ENCODE measurements around the gene CDCP1.

The CDCP1 gene

DNA sequence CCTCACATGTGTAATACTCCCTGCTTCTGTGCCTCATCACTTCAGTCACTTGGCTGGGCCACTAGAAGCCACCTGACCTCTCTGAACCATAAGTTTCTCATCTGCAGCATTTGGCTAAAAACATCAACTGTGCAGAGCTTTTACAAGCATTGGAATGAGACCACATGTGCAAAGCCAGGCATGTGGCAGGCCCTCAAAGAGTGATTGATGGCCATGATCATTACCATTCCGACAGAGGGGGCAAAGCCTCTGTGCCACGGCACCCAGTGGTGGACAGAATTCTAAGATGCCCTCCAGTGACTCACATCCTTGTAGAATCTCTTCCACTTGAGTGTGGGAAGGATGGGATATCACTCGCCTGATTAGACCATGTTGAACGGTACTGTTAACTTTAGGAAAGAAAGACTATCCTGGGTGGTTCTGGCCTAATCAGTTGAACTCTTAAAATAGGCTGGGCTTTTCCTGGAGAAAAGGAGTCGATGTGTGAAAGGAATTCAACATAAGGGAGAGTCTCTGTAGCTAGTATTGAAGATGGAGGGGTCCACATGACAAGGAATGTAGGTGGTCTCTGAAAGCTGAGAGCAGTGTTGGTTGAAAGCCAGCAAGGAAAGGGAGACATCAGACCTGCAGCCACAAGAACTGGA, 13.5 kb downstream of the CDCP1 start:
- no peaks in the 10 kb centered on the region for H3K27me3 ChIP-seq (ENCODE audit: low read depth, low read length)
- no peaks in the 10 kb centered on the region for H3K4me1 ChIP-seq (ENCODE audit: control insufficient read depth in 1 of 2, insufficient read depth in 2 of 2, low read length in 2 of 2)
- no peak overlapping the region for H3K27ac ChIP-seq (ENCODE audit: low read length)
- no peaks in the 10 kb centered on the region for H3K9me3 ChIP-seq (ENCODE audit: control insufficient read depth in 1 of 2, low read length in 2 of 2)
- H3K36me3 ChIP-seq (ENCODE audit: control insufficient read depth in 1 of 2, insufficient read depth in 2 of 2, low read length in 2 of 2) = no peaks in the 10 kb centered on the region
- no peak overlapping the region for H3K4me3 ChIP-seq (ENCODE audit: low read depth in 1 of 2, low read length in 2 of 2)

DNA sequence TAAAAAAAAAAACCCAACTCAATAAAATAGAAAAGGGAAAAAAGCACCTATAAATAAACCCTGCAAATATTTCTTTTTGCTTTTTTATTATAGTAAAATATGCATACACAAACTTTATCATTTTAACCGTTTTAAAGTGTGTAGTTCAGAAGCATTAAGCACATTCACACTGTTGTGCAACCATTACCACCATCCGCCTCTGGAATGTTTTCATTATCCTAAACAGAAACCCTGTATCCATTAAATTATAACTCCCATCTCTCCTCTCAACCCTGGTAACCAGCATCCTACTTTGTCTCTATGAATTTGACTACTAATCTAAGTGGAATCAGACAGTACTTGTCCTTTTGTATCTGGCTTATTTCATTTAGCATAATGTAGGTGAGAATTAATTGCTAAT, 15.0 kb downstream of the CDCP1 start:
- H3K27me3 ChIP-seq (ENCODE audit: low read depth, low read length) = no peaks in the 10 kb centered on the region
- no peaks in the 10 kb centered on the region for H3K36me3 ChIP-seq (ENCODE audit: control insufficient read depth in 1 of 2, insufficient read depth in 2 of 2, low read length in 2 of 2)
- H3K4me1 ChIP-seq (ENCODE audit: control insufficient read depth in 1 of 2, insufficient read depth in 2 of 2, low read length in 2 of 2) = no peaks in the 10 kb centered on the region
- no peak overlapping the region for H3K4me3 ChIP-seq (ENCODE audit: low read depth in 1 of 2, low read length in 2 of 2)
- H3K27ac ChIP-seq (ENCODE audit: low read length) = no peak overlapping the region
- no peaks in the 10 kb centered on the region for H3K9me3 ChIP-seq (ENCODE audit: control insufficient read depth in 1 of 2, low read length in 2 of 2)

DNA sequence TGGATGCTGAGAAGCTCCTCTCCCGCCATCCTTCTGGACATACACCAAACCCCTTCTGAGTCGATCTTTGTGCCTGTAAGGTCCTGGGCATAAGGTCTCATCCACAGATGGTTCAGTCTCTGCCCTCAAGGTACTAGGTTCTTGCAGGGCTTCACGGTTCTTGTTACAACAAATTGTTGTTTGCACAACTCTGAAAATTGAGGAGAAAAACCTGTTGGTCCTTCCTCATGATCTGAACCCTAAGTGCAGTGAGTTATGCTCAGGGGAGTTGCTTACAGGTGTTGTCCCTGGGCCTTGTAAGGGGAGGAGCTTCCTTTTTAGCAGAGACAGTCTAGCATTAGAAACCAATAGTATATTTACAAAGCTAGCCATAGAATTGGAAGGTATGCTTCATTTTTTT, 15.7 kb downstream of the CDCP1 start:
- H3K27ac ChIP-seq (ENCODE audit: low read length) = no peak overlapping the region
- no peaks in the 10 kb centered on the region for H3K4me1 ChIP-seq (ENCODE audit: control insufficient read depth in 1 of 2, insufficient read depth in 2 of 2, low read length in 2 of 2)
- H3K4me3 ChIP-seq (ENCODE audit: low read depth in 1 of 2, low read length in 2 of 2) = no peak overlapping the region
- no peaks in the 10 kb centered on the region for H3K36me3 ChIP-seq (ENCODE audit: control insufficient read depth in 1 of 2, insufficient read depth in 2 of 2, low read length in 2 of 2)
- no peaks in the 10 kb centered on the region for H3K9me3 ChIP-seq (ENCODE audit: control insufficient read depth in 1 of 2, low read length in 2 of 2)
- no peaks in the 10 kb centered on the region for H3K27me3 ChIP-seq (ENCODE audit: low read depth, low read length)

GRCh38 chr3:45128950-45129349, 17.2 kb downstream of the CDCP1 start:
- H3K27ac ChIP-seq (ENCODE audit: low read length) = no peak overlapping the region
- no peaks in the 10 kb centered on the region for H3K36me3 ChIP-seq (ENCODE audit: control insufficient read depth in 1 of 2, insufficient read depth in 2 of 2, low read length in 2 of 2)
- peaks cover 0 to 3% of the 10 kb centered on the region in 2 donors for H3K4me1 ChIP-seq (ENCODE audit: control insufficient read depth in 1 of 2, insufficient read depth in 2 of 2, low read length in 2 of 2)
- no peak overlapping the region for H3K4me3 ChIP-seq (ENCODE audit: low read depth in 1 of 2, low read length in 2 of 2)
- H3K27me3 ChIP-seq (ENCODE audit: low read depth, low read length) = no peaks in the 10 kb centered on the region
- no peaks in the 10 kb centered on the region for H3K9me3 ChIP-seq (ENCODE audit: control insufficient read depth in 1 of 2, low read length in 2 of 2)

- Histone ChIP-seq H3K27me3 (ENCODE audit: low read depth, low read length) (no peaks in the 10 kb centered on the region), H3K4me1 (ENCODE audit: control insufficient read depth in 1 of 2, insufficient read depth in 2 of 2, low read length in 2 of 2) (peaks cover 0 to 3% of the 10 kb centered on the region in 2 donors), H3K9me3 (ENCODE audit: control insufficient read depth in 1 of 2, low read length in 2 of 2) (no peaks in the 10 kb centered on the region), H3K36me3 (ENCODE audit: control insufficient read depth in 1 of 2, insufficient read depth in 2 of 2, low read length in 2 of 2) (no peaks in the 10 kb centered on the region), H3K4me3 (ENCODE audit: low read depth in 1 of 2, low read length in 2 of 2) (no peak overlapping the region), H3K27ac (ENCODE audit: low read length) (no peak overlapping the region)
These were observed 18.9 kb downstream of the CDCP1 start for GRCh38 chr3:45127130-45127822.

GRCh38 chr3:45126730-45127129, 19.4 kb downstream of the CDCP1 start:
- no peaks in the 10 kb centered on the region for H3K36me3 ChIP-seq (ENCODE audit: control insufficient read depth in 1 of 2, insufficient read depth in 2 of 2, low read length in 2 of 2)
- H3K4me1 ChIP-seq (ENCODE audit: control insufficient read depth in 1 of 2, insufficient read depth in 2 of 2, low read length in 2 of 2) = peaks cover 0 to 3% of the 10 kb centered on the region in 2 donors
- H3K4me3 ChIP-seq (ENCODE audit: low read depth in 1 of 2, low read length in 2 of 2) = no peak overlapping the region
- H3K9me3 ChIP-seq (ENCODE audit: control insufficient read depth in 1 of 2, low read length in 2 of 2) = no peaks in the 10 kb centered on the region
- H3K27me3 ChIP-seq (ENCODE audit: low read depth, low read length) = no peaks in the 10 kb centered on the region
- no peak overlapping the region for H3K27ac ChIP-seq (ENCODE audit: low read length)

GRCh38 chr3:45125550-45126026, 20.6 kb downstream of the CDCP1 start:
- H3K27me3 ChIP-seq (ENCODE audit: low read depth, low read length) = no peaks in the 10 kb centered on the region
- no peak overlapping the region for H3K27ac ChIP-seq (ENCODE audit: low read length)
- no peaks in the 10 kb centered on the region for H3K9me3 ChIP-seq (ENCODE audit: control insufficient read depth in 1 of 2, low read length in 2 of 2)
- peaks cover 0 to 3% of the 10 kb centered on the region in 2 donors for H3K4me1 ChIP-seq (ENCODE audit: control insufficient read depth in 1 of 2, insufficient read depth in 2 of 2, low read length in 2 of 2)
- H3K36me3 ChIP-seq (ENCODE audit: control insufficient read depth in 1 of 2, insufficient read depth in 2 of 2, low read length in 2 of 2) = no peaks in the 10 kb centered on the region
- H3K4me3 ChIP-seq (ENCODE audit: low read depth in 1 of 2, low read length in 2 of 2) = no peak overlapping the region

DNA sequence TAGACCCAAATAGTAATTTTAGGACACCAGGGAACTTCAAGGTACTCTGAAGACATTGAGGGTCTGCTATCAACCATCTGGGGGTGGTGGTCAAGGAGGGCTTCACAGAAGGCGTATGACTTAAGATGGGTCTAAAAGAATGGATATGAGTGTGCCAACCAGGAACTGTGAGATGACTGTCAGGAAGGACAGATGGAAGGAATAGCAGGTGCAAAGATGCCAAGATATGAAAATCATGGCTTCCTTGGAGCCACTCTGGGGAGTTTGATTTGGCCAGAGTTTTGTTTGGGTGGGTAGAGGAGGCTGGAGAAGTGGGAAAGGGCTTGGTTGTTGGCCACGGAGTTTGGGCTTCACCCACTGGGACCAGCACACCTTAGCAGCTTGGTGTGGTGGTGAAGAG, 21.2 kb downstream of the CDCP1 start:
- no peak overlapping the region for H3K27ac ChIP-seq (ENCODE audit: low read length)
- H3K4me3 ChIP-seq (ENCODE audit: low read depth in 1 of 2, low read length in 2 of 2) = no peak overlapping the region
- H3K27me3 ChIP-seq (ENCODE audit: low read depth, low read length) = no peaks in the 10 kb centered on the region
- H3K36me3 ChIP-seq (ENCODE audit: control insufficient read depth in 1 of 2, insufficient read depth in 2 of 2, low read length in 2 of 2) = no peaks in the 10 kb centered on the region
- no peaks in the 10 kb centered on the region for H3K9me3 ChIP-seq (ENCODE audit: control insufficient read depth in 1 of 2, low read length in 2 of 2)
- H3K4me1 ChIP-seq (ENCODE audit: control insufficient read depth in 1 of 2, insufficient read depth in 2 of 2, low read length in 2 of 2) = peaks cover 0 to 3% of the 10 kb centered on the region in 2 donors

- no peak overlapping the region for H3K4me3 ChIP-seq (ENCODE audit: low read depth in 1 of 2, low read length in 2 of 2)
- no peaks in the 10 kb centered on the region for H3K9me3 ChIP-seq (ENCODE audit: control insufficient read depth in 1 of 2, low read length in 2 of 2)
- H3K27me3 ChIP-seq (ENCODE audit: low read depth, low read length) = no peaks in the 10 kb centered on the region
- no peaks in the 10 kb centered on the region for H3K36me3 ChIP-seq (ENCODE audit: control insufficient read depth in 1 of 2, insufficient read depth in 2 of 2, low read length in 2 of 2)
- H3K4me1 ChIP-seq (ENCODE audit: control insufficient read depth in 1 of 2, insufficient read depth in 2 of 2, low read length in 2 of 2) = peaks cover 0 to 3% of the 10 kb centered on the region in 2 donors
- peak overlapping the region; percentile 58 for H3K27ac ChIP-seq (ENCODE audit: low read length)
These were observed 21.8 kb downstream of the CDCP1 start for GRCh38 chr3:45124352-45124751.

- Histone ChIP-seq H3K4me3 (ENCODE audit: low read depth in 1 of 2, low read length in 2 of 2) (no peak overlapping the region), H3K36me3 (ENCODE audit: control insufficient read depth in 1 of 2, insufficient read depth in 2 of 2, low read length in 2 of 2) (no peaks in the 10 kb centered on the region), H3K4me1 (ENCODE audit: control insufficient read depth in 1 of 2, insufficient read depth in 2 of 2, low read length in 2 of 2) (peaks cover 0 to 3% of the 10 kb centered on the region in 2 donors), H3K9me3 (ENCODE audit: control insufficient read depth in 1 of 2, low read length in 2 of 2) (no peaks in the 10 kb centered on the region), H3K27me3 (ENCODE audit: low read depth, low read length) (no peaks in the 10 kb centered on the region), H3K27ac (ENCODE audit: low read length) (peak overlapping the region; percentile 58)
These were observed 22.5 kb downstream of the CDCP1 start for GRCh38 chr3:45123581-45124269.

DNA sequence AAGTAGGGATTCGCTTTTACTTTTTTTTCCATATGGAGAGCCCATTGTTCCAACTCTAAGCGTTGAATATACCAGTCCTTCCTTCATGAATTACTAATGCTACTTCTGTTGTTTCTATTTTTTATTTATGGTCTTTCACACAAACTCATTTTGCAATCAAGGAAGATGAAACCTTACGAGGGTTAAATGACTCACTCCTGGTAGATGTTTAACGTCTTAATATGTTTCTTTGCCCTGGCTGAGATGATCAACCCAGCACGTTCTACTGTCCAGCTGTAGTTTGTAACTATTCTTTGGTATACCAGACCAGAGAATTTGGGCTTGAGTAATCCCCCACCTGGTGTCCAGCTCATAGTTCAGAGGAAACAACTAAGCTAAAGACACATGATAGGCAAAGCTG, 23.1 kb downstream of the CDCP1 start:
- H3K36me3 ChIP-seq (ENCODE audit: control insufficient read depth in 1 of 2, insufficient read depth in 2 of 2, low read length in 2 of 2) = no peaks in the 10 kb centered on the region
- H3K27me3 ChIP-seq (ENCODE audit: low read depth, low read length) = no peaks in the 10 kb centered on the region
- no peaks in the 10 kb centered on the region for H3K9me3 ChIP-seq (ENCODE audit: control insufficient read depth in 1 of 2, low read length in 2 of 2)
- H3K27ac ChIP-seq (ENCODE audit: low read length) = peak overlapping the region; percentile 58
- H3K4me3 ChIP-seq (ENCODE audit: low read depth in 1 of 2, low read length in 2 of 2) = no peak overlapping the region
- peaks cover 0 to 3% of the 10 kb centered on the region in 2 donors for H3K4me1 ChIP-seq (ENCODE audit: control insufficient read depth in 1 of 2, insufficient read depth in 2 of 2, low read length in 2 of 2)

All from muscle layer of duodenum (tissue), 2 donors.